Measurements from ENCODE around the gene SMYD3. TPM values are rescaled to one million over a fixed set of nuclear protein-coding genes. Genes with fewer than 3 reads are reported as not detected.

SMYD3 gene
- total RNA-seq, 4 donors from 2014 or later = 11.6 to 26.9 (median 18.3) TPM

GRCh38 chr1:245871915-245872314, 635.2 kb downstream of the SMYD3 start:
- no peak overlapping the region for H3K4me3 ChIP-seq
- ATAC-seq = no peak
- TF ChIP-seq, protein P1, sequence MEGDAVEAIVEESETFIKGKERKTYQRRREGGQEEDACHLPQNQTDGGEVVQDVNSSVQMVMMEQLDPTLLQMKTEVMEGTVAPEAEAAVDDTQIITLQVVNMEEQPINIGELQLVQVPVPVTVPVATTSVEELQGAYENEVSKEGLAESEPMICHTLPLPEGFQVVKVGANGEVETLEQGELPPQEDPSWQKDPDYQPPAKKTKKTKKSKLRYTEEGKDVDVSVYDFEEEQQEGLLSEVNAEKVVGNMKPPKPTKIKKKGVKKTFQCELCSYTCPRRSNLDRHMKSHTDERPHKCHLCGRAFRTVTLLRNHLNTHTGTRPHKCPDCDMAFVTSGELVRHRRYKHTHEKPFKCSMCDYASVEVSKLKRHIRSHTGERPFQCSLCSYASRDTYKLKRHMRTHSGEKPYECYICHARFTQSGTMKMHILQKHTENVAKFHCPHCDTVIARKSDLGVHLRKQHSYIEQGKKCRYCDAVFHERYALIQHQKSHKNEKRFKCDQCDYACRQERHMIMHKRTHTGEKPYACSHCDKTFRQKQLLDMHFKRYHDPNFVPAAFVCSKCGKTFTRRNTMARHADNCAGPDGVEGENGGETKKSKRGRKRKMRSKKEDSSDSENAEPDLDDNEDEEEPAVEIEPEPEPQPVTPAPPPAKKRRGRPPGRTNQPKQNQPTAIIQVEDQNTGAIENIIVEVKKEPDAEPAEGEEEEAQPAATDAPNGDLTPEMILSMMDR (IDR thresholded peaks at IDR 0.05) = no peak
- no peak for TF ChIP-seq EP300 (IDR thresholded peaks at IDR 0.05)
- no peak for TF ChIP-seq POLR2A (IDR thresholded peaks at IDR 0.05)
- TF ChIP-seq POLR2AphosphoS5 (IDR thresholded peaks at IDR 0.05) = no peak
- no peaks in the 10 kb centered on the region for H3K36me3 ChIP-seq
- no peaks in the 10 kb centered on the region for H3K9me3 ChIP-seq
- no peak overlapping the region for H3K27ac ChIP-seq
- H3K4me1 ChIP-seq = peaks cover 0 to 26% (median 5%) of the 10 kb centered on the region in 3 donors
- no CpG with 5 or more reads among the region's 4 CpGs for WGBS, 2 donors (ENCODE audit: low coverage in 1 of 2)
- no peaks in the 10 kb centered on the region for H3K27me3 ChIP-seq

DNA sequence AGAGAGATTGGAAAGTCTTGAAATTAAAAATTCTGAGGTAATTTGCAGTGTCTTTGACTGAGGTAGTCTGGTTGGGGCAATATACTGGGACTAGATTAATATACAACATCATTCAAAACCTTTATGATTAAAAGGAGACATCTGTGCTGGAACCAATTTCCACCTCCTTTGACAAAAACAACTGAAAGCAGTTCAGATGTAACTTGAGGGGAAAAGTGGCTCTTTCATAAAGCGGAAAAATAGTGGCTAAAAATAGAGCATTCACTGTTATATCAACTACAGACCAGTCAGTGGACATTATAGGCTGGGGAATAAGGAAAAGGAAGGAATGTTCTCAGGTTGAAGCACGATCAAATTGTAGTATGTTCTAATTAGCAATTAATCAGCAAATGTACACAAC, 635.9 kb downstream of the SMYD3 start:
- H3K4me1 ChIP-seq = peaks cover 0 to 26% (median 5%) of the 10 kb centered on the region in 3 donors
- WGBS, 2 donors (ENCODE audit: low coverage in 1 of 2) = 66 to 90% methylated on average over 2 of the region's 2 CpGs
- no peak for TF ChIP-seq EP300 (IDR thresholded peaks at IDR 0.05)
- no peak for TF ChIP-seq POLR2A (IDR thresholded peaks at IDR 0.05)
- TF ChIP-seq POLR2AphosphoS5 (IDR thresholded peaks at IDR 0.05) = no peak
- TF ChIP-seq, protein P1 (IDR thresholded peaks at IDR 0.05) = no peak
- H3K27ac ChIP-seq = no peak overlapping the region
- no peak for ATAC-seq
- no peaks in the 10 kb centered on the region for H3K9me3 ChIP-seq
- no peaks in the 10 kb centered on the region for H3K27me3 ChIP-seq
- H3K36me3 ChIP-seq = no peaks in the 10 kb centered on the region
- no peak overlapping the region for H3K4me3 ChIP-seq

DNA sequence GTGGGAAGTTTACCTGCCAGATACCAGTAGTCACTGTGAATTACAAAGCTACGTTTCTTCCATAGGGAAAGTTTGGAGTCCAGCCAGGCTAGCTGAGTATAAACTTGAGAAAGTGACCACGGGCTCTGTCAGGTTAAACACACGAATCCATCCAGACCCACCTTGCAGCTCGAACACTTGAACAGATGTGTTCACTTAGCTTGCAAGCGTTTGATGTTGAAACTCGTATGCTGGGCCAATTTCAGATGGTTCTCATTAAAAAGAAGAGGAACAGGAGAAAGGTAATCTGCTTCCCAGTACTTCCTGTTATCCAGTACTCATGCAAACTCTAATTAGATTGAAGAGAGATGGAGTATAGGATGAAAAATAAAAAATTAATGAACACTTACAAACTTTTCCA, 636.4 kb downstream of the SMYD3 start:
- WGBS, 2 donors (ENCODE audit: low coverage in 1 of 2) = 87 to 90% methylated on average over 4 to 6 of the region's 6 CpGs
- peaks cover 0 to 22% (median 5%) of the 10 kb centered on the region in 3 donors for H3K4me1 ChIP-seq
- no peaks in the 10 kb centered on the region for H3K36me3 ChIP-seq
- H3K27ac ChIP-seq = no peak overlapping the region
- TF ChIP-seq, protein P1 (IDR thresholded peaks at IDR 0.05) = no peak
- no peak for TF ChIP-seq EP300 (IDR thresholded peaks at IDR 0.05)
- TF ChIP-seq POLR2AphosphoS5 (IDR thresholded peaks at IDR 0.05) = no peak
- no peak for TF ChIP-seq POLR2A (IDR thresholded peaks at IDR 0.05)
- no peak for ATAC-seq
- no peaks in the 10 kb centered on the region for H3K27me3 ChIP-seq
- H3K9me3 ChIP-seq = no peaks in the 10 kb centered on the region
- H3K4me3 ChIP-seq = no peak overlapping the region

DNA sequence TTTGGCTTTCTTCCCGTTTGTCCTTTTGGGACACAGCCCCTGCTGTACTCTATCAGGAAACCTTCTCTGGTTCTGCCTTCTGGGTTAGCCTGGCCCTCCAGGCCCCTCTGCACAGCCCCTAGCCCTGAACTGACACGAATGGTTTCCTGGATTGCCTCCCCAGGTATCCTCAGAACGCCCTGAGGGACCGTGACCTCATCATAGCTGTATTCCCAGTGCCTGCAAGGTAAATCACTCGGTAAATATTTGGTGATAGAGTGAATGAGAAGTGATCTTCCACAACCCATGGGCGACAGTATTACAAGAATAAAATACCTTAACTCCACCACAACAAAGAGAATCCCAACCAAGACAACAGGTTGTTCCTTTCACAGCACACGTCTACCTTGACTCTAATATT, 637.2 kb downstream of the SMYD3 start:
- no peak overlapping the region for H3K27ac ChIP-seq
- TF ChIP-seq, protein P1 (IDR thresholded peaks at IDR 0.05) = no peak
- no peaks in the 10 kb centered on the region for H3K36me3 ChIP-seq
- H3K4me3 ChIP-seq = no peak overlapping the region
- no peaks in the 10 kb centered on the region for H3K27me3 ChIP-seq
- no peaks in the 10 kb centered on the region for H3K9me3 ChIP-seq
- peaks cover 0 to 13% (median 2%) of the 10 kb centered on the region in 3 donors for H3K4me1 ChIP-seq
- no peak for ATAC-seq
- WGBS, 2 donors (ENCODE audit: low coverage in 1 of 2) = 95 to 100% methylated on average over 1 to 5 of the region's 7 CpGs

DNA sequence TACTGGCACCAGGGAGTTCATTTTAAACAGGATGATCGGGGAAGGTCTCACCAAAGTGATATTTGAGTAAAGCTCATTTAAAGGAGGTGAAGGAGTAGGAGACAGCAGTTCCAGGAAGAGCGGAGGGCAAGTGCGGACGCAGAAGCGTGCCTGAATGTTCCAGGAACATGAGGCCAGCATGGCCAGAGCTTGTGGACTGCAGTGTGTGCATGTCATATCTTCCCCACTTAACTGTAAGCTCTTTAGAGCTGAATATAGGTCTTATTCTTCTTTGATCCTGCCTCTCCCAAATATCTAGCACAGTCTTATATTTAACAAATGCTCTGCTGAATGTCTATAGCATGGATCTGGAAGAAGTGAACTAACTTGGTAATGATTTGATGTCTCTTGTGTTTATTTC, 639.3 kb downstream of the SMYD3 start:
- no peak for ATAC-seq
- TF ChIP-seq EP300 (IDR thresholded peaks at IDR 0.05) (no peak), POLR2A (IDR thresholded peaks at IDR 0.05) (no peak), POLR2AphosphoS5 (IDR thresholded peaks at IDR 0.05) (no peak)
- TF ChIP-seq, protein P1 (IDR thresholded peaks at IDR 0.05) = no peak
- no peaks in the 10 kb centered on the region for H3K27me3 ChIP-seq
- H3K4me1 ChIP-seq = no peaks in the 10 kb centered on the region
- 70 to 80% methylated on average over 5 of the region's 5 CpGs for WGBS, 2 donors (ENCODE audit: low coverage in 1 of 2)
- no peak overlapping the region for H3K27ac ChIP-seq
- H3K36me3 ChIP-seq = peaks cover 0 to 3% of the 10 kb centered on the region in 2 donors
- H3K9me3 ChIP-seq = no peaks in the 10 kb centered on the region
- no peak overlapping the region for H3K4me3 ChIP-seq

Data from gastroesophageal sphincter (tissue), 4 donors.